A673 (cell line): Measurements from ENCODE around the gene B3GNT8.

Source experiments
- EZH2 ChIP-seq: fragments of 200-600 bp; sonication (generic); IDR thresholded peaks from 2 replicates; pipeline ENCODE4 v1.6.1; 2017; ENCODE audit warnings: borderline replicate concordance, low read depth, mild to moderate bottlenecking, mixed read lengths, antibody characterized with exemption, low read length; ENCODE audit not compliant: poor library complexity, severe bottlenecking
- TF ChIP-seq, protein P1 (sequence below): fragments of 300-800, 200-600 bp; sonication (generic); conservative IDR thresholded peaks from 2 replicates; pipeline ENCODE4 v1.5.1; 2017; ENCODE audit warnings: low read depth, mild to moderate bottlenecking, antibody characterized with exemption, low read length, moderate library complexity, mixed read lengths

DNA sequence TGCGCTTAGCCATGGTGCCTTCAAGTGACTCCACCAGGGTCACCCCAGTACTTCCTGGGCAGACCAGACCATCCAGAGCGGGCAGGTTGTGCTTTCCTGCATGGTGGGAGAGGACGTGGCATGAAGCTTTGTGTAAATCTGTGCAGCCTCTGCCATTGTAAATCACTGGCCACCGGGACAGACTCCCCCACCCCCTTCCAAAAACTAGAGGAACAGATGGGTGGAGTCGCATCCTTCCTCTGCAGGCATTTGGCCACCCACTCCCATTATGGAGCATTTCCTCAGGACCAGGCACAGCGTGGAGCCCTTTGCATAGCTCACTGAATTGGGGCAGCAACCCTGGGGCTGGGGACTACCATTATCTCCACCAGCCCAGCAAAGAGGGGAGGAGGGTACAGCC lies 21.4 kb downstream of the B3GNT8 start:
- TF ChIP-seq, protein P1, sequence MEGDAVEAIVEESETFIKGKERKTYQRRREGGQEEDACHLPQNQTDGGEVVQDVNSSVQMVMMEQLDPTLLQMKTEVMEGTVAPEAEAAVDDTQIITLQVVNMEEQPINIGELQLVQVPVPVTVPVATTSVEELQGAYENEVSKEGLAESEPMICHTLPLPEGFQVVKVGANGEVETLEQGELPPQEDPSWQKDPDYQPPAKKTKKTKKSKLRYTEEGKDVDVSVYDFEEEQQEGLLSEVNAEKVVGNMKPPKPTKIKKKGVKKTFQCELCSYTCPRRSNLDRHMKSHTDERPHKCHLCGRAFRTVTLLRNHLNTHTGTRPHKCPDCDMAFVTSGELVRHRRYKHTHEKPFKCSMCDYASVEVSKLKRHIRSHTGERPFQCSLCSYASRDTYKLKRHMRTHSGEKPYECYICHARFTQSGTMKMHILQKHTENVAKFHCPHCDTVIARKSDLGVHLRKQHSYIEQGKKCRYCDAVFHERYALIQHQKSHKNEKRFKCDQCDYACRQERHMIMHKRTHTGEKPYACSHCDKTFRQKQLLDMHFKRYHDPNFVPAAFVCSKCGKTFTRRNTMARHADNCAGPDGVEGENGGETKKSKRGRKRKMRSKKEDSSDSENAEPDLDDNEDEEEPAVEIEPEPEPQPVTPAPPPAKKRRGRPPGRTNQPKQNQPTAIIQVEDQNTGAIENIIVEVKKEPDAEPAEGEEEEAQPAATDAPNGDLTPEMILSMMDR: no peak
- no peak for TF ChIP-seq EZH2
